Measurements from ENCODE around the gene PDE10A.

PDE10A gene

DNA sequence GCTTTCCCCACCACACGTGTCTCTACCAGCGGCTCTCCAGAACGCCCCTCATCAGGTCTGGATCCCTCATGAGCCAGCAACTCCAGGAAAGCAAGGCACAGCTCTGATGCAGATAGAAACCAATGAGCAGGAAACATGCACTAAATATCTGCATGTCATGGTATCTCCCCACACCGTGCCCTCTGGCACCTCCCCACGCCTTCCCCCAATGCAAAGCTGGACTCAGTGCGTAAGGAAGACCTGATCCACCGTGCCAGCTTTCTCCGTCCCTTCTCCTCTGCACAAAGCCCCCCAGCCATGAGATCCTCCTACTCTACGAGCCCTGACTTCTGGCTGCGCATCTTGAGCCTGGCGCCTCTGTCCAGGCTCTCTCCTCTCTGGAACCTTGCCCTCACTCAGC lies 9.4 kb downstream of the PDE10A start:
- DNase-seq, result no peak

DNA sequence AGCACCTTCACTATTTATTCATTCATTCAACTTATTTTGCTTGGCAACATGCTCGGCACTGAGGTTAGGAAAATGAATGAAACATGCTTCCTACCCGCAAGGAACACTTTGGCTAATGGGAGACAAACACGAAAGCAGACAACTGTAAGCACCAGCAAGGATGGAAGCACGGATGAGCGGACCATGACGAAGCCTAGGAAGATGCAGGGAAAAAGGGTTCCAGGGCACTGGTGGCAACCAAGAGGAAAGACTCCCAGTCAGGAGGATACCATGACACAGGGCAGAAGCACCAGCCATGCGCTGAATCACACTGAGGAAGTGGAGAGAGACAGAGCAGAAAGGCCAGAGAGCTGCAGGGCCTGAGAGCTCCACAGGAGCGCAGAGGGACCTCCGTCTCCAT lies 9.8 kb downstream of the PDE10A start:
- DNase-seq, result no peak

- no peak for DNase-seq
Measured at GRCh38 chr6:165652766-165653165, 10.3 kb downstream of the PDE10A start.

GRCh38 chr6:165649166-165650137 lies 13.6 kb downstream of the PDE10A start:
- DNase-seq, result no peak

DNA sequence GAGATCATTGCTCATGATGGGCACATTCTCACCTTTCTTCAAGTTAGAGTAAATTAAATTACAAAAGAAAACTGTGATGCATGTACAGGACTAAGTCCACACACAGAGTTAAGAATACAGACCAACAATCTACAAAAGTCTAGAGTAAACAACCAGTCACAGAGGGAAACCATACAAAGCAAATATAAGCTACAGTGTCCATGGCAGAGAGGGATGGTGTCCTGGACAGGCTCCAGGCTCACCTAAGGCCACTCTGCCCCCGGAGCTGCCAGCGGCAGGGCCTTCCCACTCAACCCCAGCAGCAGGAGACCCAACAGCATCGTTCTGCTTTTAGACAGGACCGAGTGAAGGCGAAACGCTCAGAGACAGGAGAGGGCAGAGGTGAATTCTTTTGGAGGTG lies 16.0 kb downstream of the PDE10A start:
- DNase-seq, result no peak

- no peak for DNase-seq
Measured at GRCh38 chr6:165645919-165646318, 17.1 kb downstream of the PDE10A start.

DNA sequence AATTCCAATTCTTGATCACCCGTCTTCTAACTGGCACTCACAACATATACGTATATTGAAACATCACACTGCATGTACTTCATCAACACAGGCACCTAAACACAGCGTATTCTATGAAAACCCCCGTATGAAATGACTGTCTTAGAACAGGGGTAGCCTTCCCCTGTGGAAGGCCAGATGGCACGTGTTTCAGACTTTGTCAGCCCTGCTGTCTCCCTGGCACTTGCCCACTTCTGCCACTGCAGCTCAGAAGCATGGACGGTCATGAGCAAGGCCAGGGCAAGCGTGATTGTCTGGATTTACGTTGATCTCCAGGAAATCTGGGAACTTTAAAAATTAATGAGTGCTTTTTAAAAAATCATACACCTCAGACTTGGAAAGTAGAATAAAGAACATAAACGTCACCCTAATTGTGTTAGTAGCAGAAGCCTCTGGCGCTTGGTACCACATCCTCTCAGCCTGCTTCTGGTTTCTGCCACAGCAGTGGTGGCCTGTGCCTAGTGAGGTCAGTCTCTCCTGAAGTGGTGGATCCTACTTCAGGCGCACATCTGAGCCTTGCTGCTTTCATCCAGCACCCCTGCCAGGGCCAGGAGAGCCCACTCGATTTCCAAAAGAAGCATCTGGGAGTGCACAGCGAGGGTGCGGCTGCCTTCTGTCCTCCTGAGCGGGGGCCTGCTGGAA lies 18.3 kb downstream of the PDE10A start:
- no peak for DNase-seq

DNA sequence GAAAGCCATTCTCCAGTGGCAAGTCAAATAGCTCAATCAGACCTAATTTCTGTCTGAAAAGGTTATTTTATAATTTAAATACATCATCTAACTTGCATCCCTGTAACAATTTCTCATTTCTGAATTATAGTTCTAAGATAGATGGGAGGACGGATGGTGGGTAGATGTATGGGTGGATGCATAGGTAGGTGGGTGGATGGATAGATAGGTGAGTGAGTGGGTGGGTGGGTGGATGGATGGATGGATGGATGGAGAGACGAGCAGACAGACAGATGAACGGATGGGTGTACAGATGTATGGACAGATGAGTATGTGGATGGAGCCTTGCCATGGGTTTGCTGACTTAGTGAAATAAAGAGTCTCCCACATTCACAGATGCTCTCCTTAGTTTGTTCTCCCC lies 20.0 kb downstream of the PDE10A start:
- DNase-seq, result no peak

- DNase-seq, result no peak
Measured at GRCh38 chr6:165641672-165642156, 21.3 kb downstream of the PDE10A start.

- no peak for DNase-seq
Measured at GRCh38 chr6:165640806-165641205, 22.2 kb downstream of the PDE10A start.

DNA sequence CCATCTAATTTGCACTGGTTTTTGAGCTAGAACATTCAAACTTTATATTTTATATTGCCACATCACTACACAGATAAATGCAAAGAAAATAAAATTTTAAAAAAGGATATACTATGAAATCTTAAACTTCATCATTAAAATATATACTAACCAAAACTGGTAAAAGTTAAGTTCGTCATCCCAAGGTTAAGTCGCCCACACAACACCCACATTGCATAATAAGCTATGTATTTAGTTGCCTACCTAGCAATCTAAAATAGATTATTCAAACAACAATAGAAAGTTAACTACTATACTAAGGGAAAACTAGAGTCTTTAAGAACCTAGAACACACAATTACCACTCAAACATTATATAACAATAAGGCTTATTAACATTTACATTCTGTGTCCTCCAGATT lies 24.5 kb downstream of the PDE10A start:
- no peak for DNase-seq

DNA sequence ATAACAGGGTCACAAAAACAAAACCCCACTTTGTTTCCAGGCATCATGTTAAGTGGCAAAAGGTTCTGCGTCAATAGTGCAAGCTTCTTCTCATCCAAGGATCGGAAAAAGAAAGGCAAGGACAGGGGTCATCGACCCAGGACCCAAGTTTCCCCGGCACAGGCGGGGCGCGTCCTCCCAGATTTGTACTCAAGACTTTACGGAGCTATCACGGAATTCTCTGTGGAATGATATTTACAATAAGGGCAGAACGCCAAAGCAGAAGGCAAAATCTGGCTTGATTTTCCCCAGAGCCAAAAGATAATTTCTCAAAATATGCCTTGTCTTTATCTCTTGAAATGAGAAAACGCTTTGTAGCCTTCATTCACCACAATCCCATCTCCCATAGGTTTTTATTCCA lies 25.5 kb downstream of the PDE10A start:
- DNase-seq, result no peak

DNA sequence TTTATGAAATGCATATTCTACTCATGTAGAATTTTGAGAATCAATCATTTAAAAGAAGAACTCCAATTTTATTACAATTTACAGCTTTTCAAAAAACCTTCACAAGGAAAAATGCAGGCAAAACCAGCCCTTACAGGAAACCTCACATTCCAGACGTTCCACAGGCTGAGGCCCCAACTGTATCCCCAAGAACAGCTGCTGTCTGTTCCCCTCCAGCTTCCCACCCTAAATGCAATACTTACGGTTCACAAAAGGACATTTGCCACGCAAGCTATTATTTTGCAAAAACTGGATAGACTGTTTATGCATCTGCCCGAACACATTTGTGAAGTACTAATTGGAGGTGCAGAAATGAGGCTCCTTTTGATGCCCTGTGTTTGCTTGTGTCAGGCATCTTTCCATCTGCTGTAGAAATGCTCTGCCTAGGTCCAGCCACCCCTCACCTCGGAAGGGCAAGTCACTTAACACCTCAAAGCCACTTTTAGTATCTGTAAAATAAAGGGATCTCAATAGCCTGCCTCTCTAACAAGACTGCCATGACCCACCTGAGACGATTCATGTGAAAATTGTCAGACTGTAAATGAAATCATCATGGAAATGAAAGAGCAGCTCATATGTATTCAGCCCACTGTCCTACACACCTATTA lies 26.5 kb downstream of the PDE10A start:
- no peak for DNase-seq

DNA sequence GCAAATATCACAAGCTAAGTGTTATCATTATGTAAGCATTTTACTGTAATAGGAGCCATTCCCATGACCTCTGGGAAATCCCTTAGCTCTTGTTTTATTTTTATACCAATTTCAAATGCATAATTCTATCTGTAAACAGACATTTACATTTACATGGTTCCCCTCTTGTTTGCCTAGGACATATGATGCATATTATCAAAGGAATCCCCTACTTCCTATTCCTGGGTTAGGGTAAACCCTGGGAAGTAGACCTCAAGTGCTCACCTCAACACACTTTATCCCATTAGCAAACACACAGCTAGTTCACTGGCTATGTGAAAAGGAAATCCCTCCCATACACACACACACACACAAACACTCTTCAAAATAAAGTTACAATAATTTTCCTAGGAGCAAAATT lies 27.1 kb downstream of the PDE10A start:
- no peak for DNase-seq

DNA sequence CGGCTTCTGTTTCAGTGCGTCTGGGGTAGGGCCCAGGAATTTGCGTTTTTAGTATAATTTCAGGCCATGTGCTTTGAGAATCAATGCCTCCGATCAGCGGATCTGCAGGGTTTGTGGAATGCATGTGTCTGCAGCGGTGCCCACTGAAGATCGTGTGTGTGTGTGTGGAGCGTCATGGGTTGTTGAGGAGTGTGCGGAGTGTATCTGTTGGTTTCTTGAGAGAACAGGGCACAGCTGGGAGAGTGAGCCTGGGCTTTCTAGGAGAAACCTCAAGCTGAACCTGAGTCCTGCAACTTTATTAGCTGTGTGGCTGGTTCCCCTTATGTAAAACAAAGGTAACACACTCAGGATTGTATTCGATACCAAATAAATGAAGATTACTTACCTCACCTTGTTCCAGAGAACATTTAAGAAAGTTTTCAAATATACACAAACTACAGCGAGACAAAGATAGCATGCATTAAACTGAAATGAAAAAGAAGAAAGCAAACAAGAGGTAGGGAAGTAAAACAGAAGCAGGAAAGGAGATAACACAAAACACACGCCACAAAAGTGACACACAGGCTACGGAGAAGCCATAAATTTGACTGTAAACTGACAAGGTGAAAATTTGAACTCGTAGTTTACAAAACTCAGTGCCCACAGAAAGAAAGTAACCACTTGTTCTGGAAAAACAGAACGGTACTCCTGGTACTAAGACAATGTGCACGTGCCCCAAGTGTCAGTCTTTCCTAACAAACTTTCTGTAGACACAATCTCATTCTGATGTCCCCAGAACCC lies 28.8 kb downstream of the PDE10A start:
- no peak for DNase-seq

DNA sequence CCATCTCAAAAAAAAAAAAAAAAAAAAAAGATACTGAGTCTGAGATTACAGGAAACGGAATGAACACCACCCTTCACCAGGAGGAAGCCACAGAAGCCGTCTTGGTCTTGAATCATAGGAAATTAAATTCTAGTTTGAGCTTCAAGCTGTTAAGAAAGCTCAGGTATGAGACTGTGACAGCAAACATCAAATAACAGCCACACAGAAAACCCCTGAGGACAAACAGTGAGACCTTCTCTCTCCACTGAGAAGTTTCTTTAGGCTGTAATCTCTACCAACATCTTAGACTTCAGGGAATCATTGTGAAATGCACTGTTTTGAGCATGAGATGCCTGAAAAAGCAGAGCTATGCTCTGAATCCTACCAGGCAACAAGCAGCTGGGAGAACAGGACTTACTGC lies 30.8 kb downstream of the PDE10A start:
- DNase-seq, result no peak

- DNase-seq, result no peak
Measured at GRCh38 chr6:165630544-165630953, 32.5 kb downstream of the PDE10A start.

DNA sequence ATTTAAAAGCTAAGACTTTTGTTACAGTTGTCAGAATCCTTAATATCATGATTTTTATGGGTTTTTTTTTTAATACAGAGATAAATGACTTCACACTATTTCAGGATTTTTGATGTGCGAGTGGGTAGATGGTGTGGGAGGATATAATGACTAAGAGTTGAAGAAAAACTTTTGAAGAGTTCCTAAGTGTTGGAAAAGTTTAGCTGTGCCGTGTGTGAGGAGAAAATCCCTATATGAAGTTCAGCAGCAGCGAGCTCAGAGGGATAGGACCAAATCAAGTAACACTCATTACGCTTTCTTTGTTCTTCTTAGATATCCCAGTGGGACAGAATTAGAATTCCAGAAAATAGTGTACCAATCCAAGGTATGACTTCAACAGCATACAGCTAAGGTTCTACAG lies 34.1 kb downstream of the PDE10A start:
- no peak for DNase-seq

GRCh38 chr6:165627366-165627765 lies 35.7 kb downstream of the PDE10A start:
- no peak for DNase-seq

GRCh38 chr6:165626711-165627110 lies 36.3 kb downstream of the PDE10A start:
- DNase-seq, result no peak

DNA sequence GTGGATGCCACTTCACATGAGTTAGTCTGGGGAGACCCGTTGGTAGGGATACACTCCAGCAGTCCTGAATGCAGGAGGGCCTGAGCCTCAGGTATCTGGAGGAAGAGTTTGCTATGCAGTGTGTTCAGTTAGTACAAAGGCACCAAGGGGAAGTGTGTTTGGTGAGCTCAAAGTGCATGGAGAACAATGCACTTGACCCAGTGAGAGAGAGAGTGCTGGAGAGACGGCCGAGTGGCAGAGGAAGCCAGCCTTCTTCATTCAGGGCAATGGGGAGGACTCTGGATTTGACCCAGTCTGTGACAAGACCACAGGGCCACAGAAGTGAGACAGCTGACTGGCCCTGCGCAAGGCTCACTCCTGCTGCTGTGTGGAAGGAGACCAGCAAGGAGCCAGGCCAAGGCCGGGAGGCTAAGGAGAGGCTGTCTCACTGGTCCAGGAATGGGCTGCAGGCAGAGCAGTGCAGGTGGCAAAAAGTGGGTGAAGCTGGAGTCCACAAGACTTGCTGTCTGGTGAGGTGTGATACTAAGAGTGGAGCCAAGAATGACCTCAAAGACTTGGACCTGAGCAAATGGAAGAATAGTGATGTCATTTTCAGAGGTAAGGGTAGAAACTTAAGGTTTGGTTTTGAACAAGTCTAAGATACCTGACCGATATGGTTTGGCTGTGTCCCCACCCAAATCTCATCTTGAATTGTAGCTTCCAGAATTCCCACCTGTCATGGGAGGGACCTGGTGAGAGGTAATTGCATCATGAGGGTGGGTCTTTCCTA lies 38.0 kb downstream of the PDE10A start:
- no peak for DNase-seq

DNA sequence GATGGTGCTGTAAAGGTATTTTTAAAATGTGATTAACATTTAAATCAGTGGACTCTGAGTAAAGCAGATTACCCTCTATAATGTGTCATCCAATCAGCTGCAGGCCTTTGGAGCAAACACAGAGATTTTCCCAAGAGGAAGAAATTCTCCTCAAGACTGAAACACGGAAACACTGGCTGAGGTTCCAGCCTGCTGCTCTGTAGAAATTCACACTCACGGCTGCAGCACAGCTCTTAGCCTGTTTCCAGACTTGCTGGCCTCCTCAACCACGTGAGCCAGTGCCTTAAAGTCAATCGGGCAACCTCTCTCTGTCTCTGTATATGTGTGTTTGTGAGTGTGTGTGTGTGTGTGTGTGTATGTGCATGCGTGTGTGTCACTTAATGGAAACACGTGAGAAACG lies 41.1 kb downstream of the PDE10A start:
- DNase-seq, result no peak

Data from stimulated activated CD4-positive, alpha-beta T cell treated with anti-CD3 and anti-CD28 coated beads, Interleukin-2, amount 100 ng/mL, for 48 hours (primary cell).